ENCODE data around the gene WSCD2.

The WSCD2 gene

GRCh38 chr12:108236366-108236765 lies 107.3 kb downstream of the WSCD2 start:
- Histone ChIP-seq H3K4me1 (ENCODE audit: control insufficient read depth in 1 of 2, insufficient read depth in 2 of 2, low read length in 2 of 2) (no peaks in the 10 kb centered on the region), H3K27me3 (ENCODE audit: low read depth, low read length) (no peaks in the 10 kb centered on the region), H3K4me3 (ENCODE audit: low read depth in 1 of 2, low read length in 2 of 2) (no peak overlapping the region), H3K27ac (ENCODE audit: low read length) (no peak overlapping the region), H3K36me3 (ENCODE audit: control insufficient read depth in 1 of 2, insufficient read depth in 2 of 2, low read length in 2 of 2) (no peaks in the 10 kb centered on the region), H3K9me3 (ENCODE audit: control insufficient read depth in 1 of 2, low read length in 2 of 2) (peaks cover 0 to 4% of the 10 kb centered on the region in 2 donors)

- no peak overlapping the region for H3K4me3 ChIP-seq (ENCODE audit: low read depth in 1 of 2, low read length in 2 of 2)
- no peaks in the 10 kb centered on the region for H3K36me3 ChIP-seq (ENCODE audit: control insufficient read depth in 1 of 2, insufficient read depth in 2 of 2, low read length in 2 of 2)
- H3K27me3 ChIP-seq (ENCODE audit: low read depth, low read length), result no peaks in the 10 kb centered on the region
- H3K4me1 ChIP-seq (ENCODE audit: control insufficient read depth in 1 of 2, insufficient read depth in 2 of 2, low read length in 2 of 2), result no peaks in the 10 kb centered on the region
- H3K9me3 ChIP-seq (ENCODE audit: control insufficient read depth in 1 of 2, low read length in 2 of 2), result peaks cover 0 to 4% of the 10 kb centered on the region in 2 donors
- H3K27ac ChIP-seq (ENCODE audit: low read length), result no peak overlapping the region
Measured at GRCh38 chr12:108237272-108237671, 108.2 kb downstream of the WSCD2 start.

- Histone ChIP-seq H3K4me1 (ENCODE audit: control insufficient read depth in 1 of 2, insufficient read depth in 2 of 2, low read length in 2 of 2) (no peaks in the 10 kb centered on the region), H3K36me3 (ENCODE audit: control insufficient read depth in 1 of 2, insufficient read depth in 2 of 2, low read length in 2 of 2) (no peaks in the 10 kb centered on the region), H3K27me3 (ENCODE audit: low read depth, low read length) (no peaks in the 10 kb centered on the region), H3K4me3 (ENCODE audit: low read depth in 1 of 2, low read length in 2 of 2) (no peak overlapping the region), H3K27ac (ENCODE audit: low read length) (no peak overlapping the region), H3K9me3 (ENCODE audit: control insufficient read depth in 1 of 2, low read length in 2 of 2) (peaks cover 0 to 4% of the 10 kb centered on the region in 2 donors)
Measured at GRCh38 chr12:108238474-108238873, 109.4 kb downstream of the WSCD2 start.

GRCh38 chr12:108239378-108239777 lies 110.3 kb downstream of the WSCD2 start:
- H3K27me3 ChIP-seq (ENCODE audit: low read depth, low read length), result no peaks in the 10 kb centered on the region
- H3K36me3 ChIP-seq (ENCODE audit: control insufficient read depth in 1 of 2, insufficient read depth in 2 of 2, low read length in 2 of 2), result no peaks in the 10 kb centered on the region
- H3K4me1 ChIP-seq (ENCODE audit: control insufficient read depth in 1 of 2, insufficient read depth in 2 of 2, low read length in 2 of 2), result no peaks in the 10 kb centered on the region
- no peak overlapping the region for H3K27ac ChIP-seq (ENCODE audit: low read length)
- no peak overlapping the region for H3K4me3 ChIP-seq (ENCODE audit: low read depth in 1 of 2, low read length in 2 of 2)
- H3K9me3 ChIP-seq (ENCODE audit: control insufficient read depth in 1 of 2, low read length in 2 of 2), result peaks cover 0 to 4% of the 10 kb centered on the region in 2 donors

GRCh38 chr12:108240027-108240785 lies 111.1 kb downstream of the WSCD2 start:
- no peak overlapping the region for H3K27ac ChIP-seq (ENCODE audit: low read length)
- no peaks in the 10 kb centered on the region for H3K36me3 ChIP-seq (ENCODE audit: control insufficient read depth in 1 of 2, insufficient read depth in 2 of 2, low read length in 2 of 2)
- no peak overlapping the region for H3K4me3 ChIP-seq (ENCODE audit: low read depth in 1 of 2, low read length in 2 of 2)

GRCh38 chr12:108240928-108241327 lies 111.8 kb downstream of the WSCD2 start:
- Histone ChIP-seq H3K27ac (ENCODE audit: low read length) (no peak overlapping the region), H3K9me3 (ENCODE audit: control insufficient read depth in 1 of 2, low read length in 2 of 2) (peaks cover 0 to 4% of the 10 kb centered on the region in 2 donors), H3K4me3 (ENCODE audit: low read depth in 1 of 2, low read length in 2 of 2) (no peak overlapping the region), H3K36me3 (ENCODE audit: control insufficient read depth in 1 of 2, insufficient read depth in 2 of 2, low read length in 2 of 2) (no peaks in the 10 kb centered on the region), H3K4me1 (ENCODE audit: control insufficient read depth in 1 of 2, insufficient read depth in 2 of 2, low read length in 2 of 2) (no peaks in the 10 kb centered on the region), H3K27me3 (ENCODE audit: low read depth, low read length) (no peaks in the 10 kb centered on the region)

More at GRCh38 chr12:108240027-108240785, 111.1 kb downstream of the WSCD2 start:
- no peaks in the 10 kb centered on the region for H3K27me3 ChIP-seq (ENCODE audit: low read depth, low read length)
- H3K4me1 ChIP-seq (ENCODE audit: control insufficient read depth in 1 of 2, insufficient read depth in 2 of 2, low read length in 2 of 2), result no peaks in the 10 kb centered on the region
- peaks cover 0 to 4% of the 10 kb centered on the region in 2 donors for H3K9me3 ChIP-seq (ENCODE audit: control insufficient read depth in 1 of 2, low read length in 2 of 2)

GRCh38 chr12:108241986-108242703 lies 113.1 kb downstream of the WSCD2 start:
- Histone ChIP-seq H3K36me3 (ENCODE audit: control insufficient read depth in 1 of 2, insufficient read depth in 2 of 2, low read length in 2 of 2) (no peaks in the 10 kb centered on the region), H3K4me3 (ENCODE audit: low read depth in 1 of 2, low read length in 2 of 2) (no peak overlapping the region), H3K27ac (ENCODE audit: low read length) (no peak overlapping the region), H3K4me1 (ENCODE audit: control insufficient read depth in 1 of 2, insufficient read depth in 2 of 2, low read length in 2 of 2) (no peaks in the 10 kb centered on the region), H3K27me3 (ENCODE audit: low read depth, low read length) (no peaks in the 10 kb centered on the region), H3K9me3 (ENCODE audit: control insufficient read depth in 1 of 2, low read length in 2 of 2) (peaks cover 0 to 1% of the 10 kb centered on the region in 2 donors)

- Histone ChIP-seq H3K27me3 (ENCODE audit: low read depth, low read length) (no peaks in the 10 kb centered on the region), H3K4me1 (ENCODE audit: control insufficient read depth in 1 of 2, insufficient read depth in 2 of 2, low read length in 2 of 2) (no peaks in the 10 kb centered on the region), H3K4me3 (ENCODE audit: low read depth in 1 of 2, low read length in 2 of 2) (no peak overlapping the region), H3K36me3 (ENCODE audit: control insufficient read depth in 1 of 2, insufficient read depth in 2 of 2, low read length in 2 of 2) (no peaks in the 10 kb centered on the region), H3K9me3 (ENCODE audit: control insufficient read depth in 1 of 2, low read length in 2 of 2) (no peaks in the 10 kb centered on the region), H3K27ac (ENCODE audit: low read length) (no peak overlapping the region)
Measured at GRCh38 chr12:108247130-108247529, 118.0 kb downstream of the WSCD2 start.

- H3K36me3 ChIP-seq (ENCODE audit: control insufficient read depth in 1 of 2, insufficient read depth in 2 of 2, low read length in 2 of 2), result no peaks in the 10 kb centered on the region
- H3K9me3 ChIP-seq (ENCODE audit: control insufficient read depth in 1 of 2, low read length in 2 of 2), result no peaks in the 10 kb centered on the region
- H3K4me3 ChIP-seq (ENCODE audit: low read depth in 1 of 2, low read length in 2 of 2), result no peak overlapping the region
- no peaks in the 10 kb centered on the region for H3K27me3 ChIP-seq (ENCODE audit: low read depth, low read length)
- no peaks in the 10 kb centered on the region for H3K4me1 ChIP-seq (ENCODE audit: control insufficient read depth in 1 of 2, insufficient read depth in 2 of 2, low read length in 2 of 2)
- H3K27ac ChIP-seq (ENCODE audit: low read length), result no peak overlapping the region
Measured at GRCh38 chr12:108248011-108248410, 118.9 kb downstream of the WSCD2 start.

GRCh38 chr12:108252523-108252922 lies 123.4 kb downstream of the WSCD2 start:
- Histone ChIP-seq H3K27ac (ENCODE audit: low read length) (no peak overlapping the region), H3K4me1 (ENCODE audit: control insufficient read depth in 1 of 2, insufficient read depth in 2 of 2, low read length in 2 of 2) (no peaks in the 10 kb centered on the region), H3K36me3 (ENCODE audit: control insufficient read depth in 1 of 2, insufficient read depth in 2 of 2, low read length in 2 of 2) (no peaks in the 10 kb centered on the region), H3K9me3 (ENCODE audit: control insufficient read depth in 1 of 2, low read length in 2 of 2) (no peaks in the 10 kb centered on the region), H3K27me3 (ENCODE audit: low read depth, low read length) (no peaks in the 10 kb centered on the region), H3K4me3 (ENCODE audit: low read depth in 1 of 2, low read length in 2 of 2) (no peak overlapping the region)

GRCh38 chr12:108253540-108253939 lies 124.5 kb downstream of the WSCD2 start:
- Histone ChIP-seq H3K27me3 (ENCODE audit: low read depth, low read length) (no peaks in the 10 kb centered on the region), H3K9me3 (ENCODE audit: control insufficient read depth in 1 of 2, low read length in 2 of 2) (no peaks in the 10 kb centered on the region), H3K4me3 (ENCODE audit: low read depth in 1 of 2, low read length in 2 of 2) (no peak overlapping the region), H3K4me1 (ENCODE audit: control insufficient read depth in 1 of 2, insufficient read depth in 2 of 2, low read length in 2 of 2) (no peaks in the 10 kb centered on the region), H3K36me3 (ENCODE audit: control insufficient read depth in 1 of 2, insufficient read depth in 2 of 2, low read length in 2 of 2) (no peaks in the 10 kb centered on the region), H3K27ac (ENCODE audit: low read length) (no peak overlapping the region)

Data from muscle layer of duodenum (tissue), 2 donors.